ENCODE data around the gene F11R. TPM values are rescaled to one million over a fixed set of nuclear protein-coding genes. Genes with fewer than 3 reads are reported as not detected.

The F11R gene
- total and polyA plus RNA-seq, 2 of the 13 experiments (the other 11 are each of a cell fraction or from before 2014, with no cell fraction given): 95.8 to 105 TPM

- TF ChIP-seq ZNF556 (CRISPR knock-in tag; IDR thresholded peaks at IDR 0.05; ENCODE audit: borderline replicate concordance) (no peak), ZNF670 (CRISPR knock-in tag; IDR thresholded peaks at IDR 0.05; ENCODE audit: borderline replicate concordance) (0 out of 2 replicates have a peak, but pooled peaks have one; percentile 4), ZSCAN25 (CRISPR knock-in tag; IDR thresholded peaks at IDR 0.05) (no peak), IRF1 (CRISPR knock-in tag; IDR thresholded peaks at IDR 0.05; ENCODE audit: low read depth) (peak; percentile 64; the same call in 1 of the 2 replicates), SP140L (CRISPR knock-in tag; IDR thresholded peaks at IDR 0.05; ENCODE audit: borderline replicate concordance) (no peak), RFXAP (CRISPR knock-in tag; IDR thresholded peaks at IDR 0.05; ENCODE audit: borderline replicate concordance) (no peak), ZNF12 (CRISPR knock-in tag; IDR thresholded peaks at IDR 0.05) (no peak), NPAS2 (CRISPR knock-in tag; IDR thresholded peaks at IDR 0.05; ENCODE audit: borderline replicate concordance) (no peak), MED13 (CRISPR knock-in tag; IDR thresholded peaks at IDR 0.05) (0 out of 2 replicates have a peak, but pooled peaks have one; percentile 34), ETV5 (CRISPR knock-in tag; IDR thresholded peaks at IDR 0.05; ENCODE audit: borderline replicate concordance) (peak; percentile 51; the same call in 1 of the 2 replicates), ZNF572 (CRISPR knock-in tag; IDR thresholded peaks at IDR 0.05) (no peak), ASH2L (IDR thresholded peaks at IDR 0.05; ENCODE audit: insufficient read length, low read depth, low read length) (peak; percentile 39), ZNF251 (CRISPR knock-in tag; IDR thresholded peaks at IDR 0.05) (no peak), SALL2 (CRISPR knock-in tag; IDR thresholded peaks at IDR 0.05) (peak; percentile 16; the same call in 1 of the 2 replicates), GATAD1 (CRISPR knock-in tag; IDR thresholded peaks at IDR 0.05) (peak; percentile 41; the same call in 1 of the 2 replicates), TFDP2 (CRISPR knock-in tag; IDR thresholded peaks at IDR 0.05) (peak; percentile 15; the same call in 1 of the 2 replicates), ZNF264 (CRISPR knock-in tag; IDR thresholded peaks at IDR 0.05) (0 out of 2 replicates have a peak, but pooled peaks have one; percentile 27), RXRA (CRISPR knock-in tag; IDR thresholded peaks at IDR 0.05) (0 out of 2 replicates have a peak, but pooled peaks have one; percentile 18), HMGXB3 (CRISPR knock-in tag; IDR thresholded peaks at IDR 0.05; ENCODE audit: borderline replicate concordance) (no peak), ZNF614 (CRISPR knock-in tag; IDR thresholded peaks at IDR 0.05; ENCODE audit: borderline replicate concordance) (0 out of 2 replicates have a peak, but pooled peaks have one; percentile 42), TGIF2 (CRISPR knock-in tag; IDR thresholded peaks at IDR 0.05) (peak; percentile 39; the same call in 1 of the 2 replicates), PBX3 (CRISPR knock-in tag; IDR thresholded peaks at IDR 0.05; ENCODE audit: borderline replicate concordance) (0 out of 2 replicates have a peak, but pooled peaks have one; percentile 19)
These were observed 24.2 kb upstream of the F11R start (continued) for GRCh38 chr1:161044908-161045735.

Measured in HepG2 (cell line).